RWPE2 (cell line): ENCODE measurements around the gene CROT.

ENCODE experiments used
- ATAC-seq: fragments of 200-7000 bp; cut with Tn5 transposase; 3 replicates; pipeline ENCODE4 v1.9.1; 2021; ENCODE audit warnings: low read depth
- DNase-seq: peaks from one replicate; pipeline ENCODE4 v3.0.0-alpha.2; 2020; ENCODE audit warnings: low spot score
- H3K27ac ChIP-seq: fragments of 450-650 bp; 2 replicates; pipeline ENCODE4 v1.5.1; 2017; ENCODE audit warnings: mild to moderate bottlenecking; ENCODE audit not compliant: poor library complexity, severe bottlenecking
- H3K27me3 ChIP-seq: fragments of 250-450 bp; sonication (Bioruptor Pico); 2 replicates; pipeline ENCODE4 v1.5.1; 2021; ENCODE audit warnings: mild to moderate bottlenecking, moderate library complexity; ENCODE audit not compliant: insufficient read depth, poor library complexity, severe bottlenecking
- H3K36me3 ChIP-seq: fragments of 250-450 bp; sonication (Bioruptor Pico); 2 replicates; pipeline ENCODE4 v1.5.1; 2020; ENCODE audit warnings: low read depth, mild to moderate bottlenecking, moderate library complexity
- H3K4me1 ChIP-seq: fragments of 250-450 bp; sonication (Bioruptor Pico); 2 replicates; pipeline ENCODE4 v1.5.1; 2021; ENCODE audit warnings: mild to moderate bottlenecking, moderate library complexity; ENCODE audit not compliant: insufficient read depth, poor library complexity, severe bottlenecking
- H3K4me3 ChIP-seq: fragments of 250-450 bp; sonication (Bioruptor Pico); 2 replicates; pipeline ENCODE4 v1.5.1; 2021; ENCODE audit warnings: mild to moderate bottlenecking, moderate library complexity; ENCODE audit not compliant: severe bottlenecking
- H3K9me3 ChIP-seq: fragments of 250-450 bp; sonication (Bioruptor Pico); 2 replicates; pipeline ENCODE4 v1.5.1; 2021; ENCODE audit warnings: mild to moderate bottlenecking, moderate library complexity; ENCODE audit not compliant: severe bottlenecking
- TF ChIP-seq, protein P1 (sequence below): fragments of 450-650 bp; IDR thresholded peaks from one replicate; pipeline ENCODE4 v1.5.1; 2017; ENCODE audit warnings: mild to moderate bottlenecking, moderate library complexity; ENCODE audit not compliant: poor library complexity, severe bottlenecking

Gene CROT

DNA sequence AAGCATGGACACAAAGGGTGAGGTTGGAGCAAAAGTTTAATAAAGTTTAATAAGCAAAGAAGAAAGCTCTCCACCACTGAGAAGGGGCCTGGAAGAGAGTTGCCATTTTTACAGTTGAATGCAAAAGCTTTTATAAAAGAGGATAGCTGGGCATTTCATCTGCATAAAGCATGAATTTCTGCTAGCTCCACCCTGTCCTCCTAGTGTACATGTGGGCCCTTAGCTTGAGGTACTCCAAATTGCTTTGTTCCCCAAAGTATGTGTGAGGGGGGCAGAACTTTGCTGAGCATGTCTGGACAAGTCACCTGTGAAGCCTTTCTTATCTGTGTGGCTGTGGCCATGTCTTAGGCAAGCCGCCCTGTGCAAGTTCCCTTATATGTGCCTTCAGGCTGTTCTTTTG is 22.6 kb upstream of the CROT start:
- Histone ChIP-seq H3K4me1 (peaks cover 11% of the 10 kb centered on the region), H3K27ac (no peak overlapping the region), H3K36me3 (no peaks in the 10 kb centered on the region), H3K9me3 (peaks cover 2% of the 10 kb centered on the region), H3K4me3 (no peak overlapping the region), H3K27me3 (no peaks in the 10 kb centered on the region)
- no peak for DNase-seq
- ATAC-seq, result 0 out of 3 replicates have a peak, but pooled peaks have one; percentile 25
- TF ChIP-seq, protein P1, sequence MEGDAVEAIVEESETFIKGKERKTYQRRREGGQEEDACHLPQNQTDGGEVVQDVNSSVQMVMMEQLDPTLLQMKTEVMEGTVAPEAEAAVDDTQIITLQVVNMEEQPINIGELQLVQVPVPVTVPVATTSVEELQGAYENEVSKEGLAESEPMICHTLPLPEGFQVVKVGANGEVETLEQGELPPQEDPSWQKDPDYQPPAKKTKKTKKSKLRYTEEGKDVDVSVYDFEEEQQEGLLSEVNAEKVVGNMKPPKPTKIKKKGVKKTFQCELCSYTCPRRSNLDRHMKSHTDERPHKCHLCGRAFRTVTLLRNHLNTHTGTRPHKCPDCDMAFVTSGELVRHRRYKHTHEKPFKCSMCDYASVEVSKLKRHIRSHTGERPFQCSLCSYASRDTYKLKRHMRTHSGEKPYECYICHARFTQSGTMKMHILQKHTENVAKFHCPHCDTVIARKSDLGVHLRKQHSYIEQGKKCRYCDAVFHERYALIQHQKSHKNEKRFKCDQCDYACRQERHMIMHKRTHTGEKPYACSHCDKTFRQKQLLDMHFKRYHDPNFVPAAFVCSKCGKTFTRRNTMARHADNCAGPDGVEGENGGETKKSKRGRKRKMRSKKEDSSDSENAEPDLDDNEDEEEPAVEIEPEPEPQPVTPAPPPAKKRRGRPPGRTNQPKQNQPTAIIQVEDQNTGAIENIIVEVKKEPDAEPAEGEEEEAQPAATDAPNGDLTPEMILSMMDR, result no peak

DNA sequence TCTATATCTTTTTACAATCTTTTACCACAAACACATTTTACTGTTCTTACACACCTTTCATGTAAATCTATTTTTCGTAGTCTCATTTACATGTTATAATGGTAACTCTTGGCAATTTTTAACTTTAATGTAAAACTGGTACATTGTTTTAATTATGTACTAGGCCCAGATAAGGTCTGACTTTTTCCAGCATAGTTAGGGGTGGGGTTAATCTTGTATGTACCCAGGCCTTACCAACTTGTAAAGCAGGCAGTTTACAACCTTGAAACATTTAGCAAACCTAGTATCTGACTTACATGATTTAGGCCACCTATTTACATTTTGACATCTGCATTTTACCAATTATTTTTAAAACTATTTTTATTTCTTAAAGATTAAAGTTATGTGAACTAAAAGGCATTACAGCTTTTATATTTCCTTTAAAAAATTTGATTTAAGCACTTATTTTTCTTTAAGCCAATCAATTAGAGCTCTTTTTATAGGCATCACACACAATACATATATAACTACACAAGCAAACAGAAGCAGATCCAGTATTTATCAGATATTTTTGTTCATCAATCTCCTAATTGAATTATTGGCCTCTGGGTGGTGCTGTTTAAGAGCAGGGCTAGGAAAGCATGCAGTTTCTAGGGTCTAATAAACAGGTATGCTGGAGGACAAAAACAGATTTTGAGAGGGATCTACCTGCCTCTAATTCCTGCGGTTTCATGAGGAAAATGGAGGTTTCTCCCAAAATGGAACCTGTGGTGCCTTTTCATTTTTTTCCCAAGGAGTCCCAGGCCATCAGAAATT is 19.7 kb upstream of the CROT start:
- H3K4me1 ChIP-seq, result no peaks in the 10 kb centered on the region
- H3K27ac ChIP-seq, result no peak overlapping the region

DNA sequence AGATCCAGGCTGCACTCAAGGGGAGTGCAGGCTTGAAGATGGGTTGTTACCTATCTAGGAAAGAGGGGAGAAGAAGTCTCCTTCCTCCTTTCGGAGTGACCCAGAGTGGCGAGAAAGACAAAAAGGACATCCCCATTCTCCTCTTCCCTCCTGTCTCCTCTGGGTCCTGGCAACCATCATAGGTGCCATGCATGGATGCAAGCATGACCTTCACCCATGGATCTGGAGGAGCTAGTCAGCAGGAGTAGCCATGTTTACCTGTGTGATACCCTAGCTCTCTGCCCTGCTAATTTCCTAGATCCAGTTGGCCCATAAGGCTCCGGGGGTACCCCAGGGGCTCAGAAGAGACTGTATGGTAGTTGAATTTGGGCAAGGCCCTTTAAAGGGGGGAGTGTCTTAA is 17.2 kb upstream of the CROT start:
- ATAC-seq (no peak), DNase-seq (no peak)
- no peaks in the 10 kb centered on the region for H3K4me1 ChIP-seq
- no peak overlapping the region for H3K27ac ChIP-seq
- peaks cover 12% of the 10 kb centered on the region for H3K9me3 ChIP-seq
- H3K4me3 ChIP-seq, result no peak overlapping the region
- TF ChIP-seq, protein P1, result no peak
- no peaks in the 10 kb centered on the region for H3K36me3 ChIP-seq
- no peaks in the 10 kb centered on the region for H3K27me3 ChIP-seq

More for the DNA sequence above, 19.7 kb upstream of the CROT start:
- no peaks in the 10 kb centered on the region for H3K27me3 ChIP-seq
- TF ChIP-seq, protein P1, result no peak
- no peak overlapping the region for H3K4me3 ChIP-seq
- H3K9me3 ChIP-seq, result peaks cover 12% of the 10 kb centered on the region
- DNase-seq (no peak), ATAC-seq (no peak)
- no peaks in the 10 kb centered on the region for H3K36me3 ChIP-seq

DNA sequence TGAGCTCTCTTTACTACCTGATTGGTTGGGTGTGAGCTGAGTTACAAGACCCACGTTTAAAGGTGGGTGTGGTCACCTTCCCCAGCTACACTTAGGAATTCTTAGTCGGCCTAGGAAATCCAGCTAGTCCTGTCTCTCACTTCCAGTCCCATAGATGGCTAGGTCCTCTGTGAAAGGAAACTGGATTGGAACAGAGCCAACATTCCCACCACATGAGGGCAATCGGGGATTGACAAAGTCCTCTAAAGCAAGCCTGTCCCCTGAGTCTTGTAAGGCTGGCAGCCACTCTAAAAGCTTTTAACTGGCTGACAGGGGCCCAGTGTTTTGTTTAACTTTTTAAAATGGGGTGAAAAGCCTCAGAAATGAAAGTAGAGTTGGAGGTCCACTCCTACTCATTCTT is 15.1 kb upstream of the CROT start:
- H3K27ac ChIP-seq, result no peak overlapping the region
- H3K36me3 ChIP-seq, result no peaks in the 10 kb centered on the region; the same call in 1 of the 2 replicates
- no peaks in the 10 kb centered on the region for H3K27me3 ChIP-seq
- ATAC-seq (no peak), DNase-seq (no peak)
- H3K4me1 ChIP-seq, result no peaks in the 10 kb centered on the region
- peaks cover 12% of the 10 kb centered on the region for H3K9me3 ChIP-seq
- no peak overlapping the region for H3K4me3 ChIP-seq
- TF ChIP-seq, protein P1, result no peak

DNA sequence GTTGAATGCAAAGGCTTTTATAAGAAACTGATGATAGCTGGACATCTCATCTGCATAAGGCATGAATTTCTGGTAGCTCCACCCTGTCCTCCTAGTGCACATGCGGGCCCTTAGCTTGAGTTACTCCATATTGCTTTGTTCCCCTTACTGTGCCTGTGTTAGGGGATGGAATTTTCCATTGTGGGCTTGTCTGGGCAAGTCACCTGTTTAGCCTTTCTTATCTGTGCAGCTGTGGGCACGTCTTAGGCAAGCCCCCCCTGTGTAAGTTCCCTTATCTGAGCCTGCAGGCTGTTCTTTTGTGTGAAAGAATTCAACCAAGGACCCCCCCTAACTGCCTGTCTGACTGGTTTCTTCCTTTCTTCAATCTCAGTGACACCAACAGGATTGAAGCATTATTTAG is 14.5 kb upstream of the CROT start:
- DNase-seq (no peak), ATAC-seq (no peak)
- no peaks in the 10 kb centered on the region for H3K4me1 ChIP-seq
- no peak overlapping the region for H3K4me3 ChIP-seq
- TF ChIP-seq, protein P1, result no peak
- H3K36me3 ChIP-seq, result no peaks in the 10 kb centered on the region; the same call in 1 of the 2 replicates
- no peak overlapping the region for H3K27ac ChIP-seq
- H3K9me3 ChIP-seq, result peaks cover 12% of the 10 kb centered on the region
- no peaks in the 10 kb centered on the region for H3K27me3 ChIP-seq
